ENCODE measurements around the gene LYRM9. TPM values are rescaled to one million over a fixed set of nuclear protein-coding genes. Genes with fewer than 3 reads are reported as not detected.

The LYRM9 gene
- total RNA-seq, 2 donors from 2014 or later: 11.7 to 14.5 TPM

GRCh38 chr17:27904534-27905446 is 11.6 kb upstream of the LYRM9 start:
- Histone ChIP-seq H3K9me3 (no peaks in the 10 kb centered on the region), H3K36me3 (replicated peaks in 1 of 2; ENCODE audit: insufficient read depth in 1 of 2, low read depth in 2 of 2) (no peaks in the 10 kb centered on the region), H3K4me1 (peaks cover 11% of the 10 kb centered on the region), H3K27me3 (no peaks in the 10 kb centered on the region), H3K4me3 (no peak overlapping the region), H3K27ac (no peak overlapping the region)
- DNase-seq (no peak), ATAC-seq (no peak)
- intact Hi-C loops (cut with DNase I): no loop called here
- 70 to 81% methylated on average over 5 of the region's 5 CpGs for WGBS, 2 donors
- no peak for TF ChIP-seq POLR2A (IDR thresholded peaks at IDR 0.05)
- TF ChIP-seq CTCF (IDR thresholded peaks at IDR 0.05): no peak

GRCh38 chr17:27904114-27904513 is 10.9 kb upstream of the LYRM9 start:
- DNase-seq: no peak
- ATAC-seq: no peak
- WGBS, 2 donors: 95 to 96% methylated on average over 1 of the region's 1 CpG
- Histone ChIP-seq H3K4me3 (no peak overlapping the region), H3K27ac (no peak overlapping the region), H3K36me3 (replicated peaks in 1 of 2; ENCODE audit: insufficient read depth in 1 of 2, low read depth in 2 of 2) (no peaks in the 10 kb centered on the region), H3K4me1 (peaks cover 11% of the 10 kb centered on the region), H3K27me3 (no peaks in the 10 kb centered on the region), H3K9me3 (no peaks in the 10 kb centered on the region)
- TF ChIP-seq POLR2A (IDR thresholded peaks at IDR 0.05) (no peak), CTCF (IDR thresholded peaks at IDR 0.05) (no peak)
- intact Hi-C loops (cut with DNase I): no loop called here

- no peaks in the 10 kb centered on the region for H3K27me3 ChIP-seq
- 87 to 88% methylated on average over 3 of the region's 3 CpGs for WGBS, 2 donors
- no peak for DNase-seq
- ATAC-seq: no peak
- no peak overlapping the region for H3K27ac ChIP-seq
- H3K36me3 ChIP-seq (replicated peaks in 1 of 2; ENCODE audit: insufficient read depth in 1 of 2, low read depth in 2 of 2): no peaks in the 10 kb centered on the region
- H3K4me1 ChIP-seq: no peaks in the 10 kb centered on the region
- no peaks in the 10 kb centered on the region for H3K9me3 ChIP-seq
- H3K4me3 ChIP-seq: no peak overlapping the region
- TF ChIP-seq POLR2A (IDR thresholded peaks at IDR 0.05) (no peak), CTCF (IDR thresholded peaks at IDR 0.05) (no peak)
- intact Hi-C loops (cut with DNase I): no loop called here
These were observed 6.4 kb upstream of the LYRM9 start for GRCh38 chr17:27899525-27899924.

- DNase-seq: no peak
- TF ChIP-seq POLR2A (IDR thresholded peaks at IDR 0.05) (no peak), CTCF (IDR thresholded peaks at IDR 0.05) (no peak)
- ATAC-seq: no peak
- no peak overlapping the region for H3K27ac ChIP-seq
- no peaks in the 10 kb centered on the region for H3K36me3 ChIP-seq (replicated peaks in 1 of 2; ENCODE audit: insufficient read depth in 1 of 2, low read depth in 2 of 2)
- no peak overlapping the region for H3K4me3 ChIP-seq
- H3K9me3 ChIP-seq: no peaks in the 10 kb centered on the region
- peaks cover 4% of the 10 kb centered on the region for H3K4me1 ChIP-seq
- no peaks in the 10 kb centered on the region for H3K27me3 ChIP-seq
- intact Hi-C loops (cut with DNase I): no loop called here
These were observed 4.9 kb upstream of the LYRM9 start for GRCh38 chr17:27898096-27898495.

GRCh38 chr17:27896701-27897100 is 3.5 kb upstream of the LYRM9 start:
- no peaks in the 10 kb centered on the region for H3K9me3 ChIP-seq
- H3K36me3 ChIP-seq (replicated peaks in 1 of 2; ENCODE audit: insufficient read depth in 1 of 2, low read depth in 2 of 2): no peaks in the 10 kb centered on the region
- H3K4me3 ChIP-seq: no peak overlapping the region
- no peaks in the 10 kb centered on the region for H3K27me3 ChIP-seq
- no peak for DNase-seq
- no peak for ATAC-seq
- no peak overlapping the region for H3K27ac ChIP-seq
- intact Hi-C loops (cut with DNase I): no loop called here
- TF ChIP-seq POLR2A (IDR thresholded peaks at IDR 0.05): no peak
- TF ChIP-seq CTCF (IDR thresholded peaks at IDR 0.05): no peak
- H3K4me1 ChIP-seq: peaks cover 13% of the 10 kb centered on the region
- 75 to 78% methylated on average over 7 of the region's 7 CpGs for whole genome bisulfite sequencing, 2 donors
